Esophagus mucosa (tissue), 1 donor: ENCODE data around the gene LMBR1. TPM values are rescaled to one million over a fixed set of nuclear protein-coding genes. Genes with fewer than 3 reads are reported as not detected.
A peak's percentile ranks its signal among the peaks of the same experiment; 100 is the strongest.

Experiments used
- ATAC-seq: fragments of 200-7000 bp; cut with Tn5 transposase; one replicate; pipeline ENCODE4 v1.9.1; 2020
- total RNA-seq: library from RNA; stranded (reverse); gene quantifications from one replicate; pipeline ENCODE4 v1.2.4, GENCODE V29; 2023
- donor health status: DM: yes; HTN: yes; CAD: no.

LMBR1 gene
- total RNA-seq, 1 donor from 2014 or later = 32.6 TPM

- no peak for ATAC-seq
Measured at GRCh38 chr7:156691764-156692163, 201.2 kb downstream of the LMBR1 start.

DNA sequence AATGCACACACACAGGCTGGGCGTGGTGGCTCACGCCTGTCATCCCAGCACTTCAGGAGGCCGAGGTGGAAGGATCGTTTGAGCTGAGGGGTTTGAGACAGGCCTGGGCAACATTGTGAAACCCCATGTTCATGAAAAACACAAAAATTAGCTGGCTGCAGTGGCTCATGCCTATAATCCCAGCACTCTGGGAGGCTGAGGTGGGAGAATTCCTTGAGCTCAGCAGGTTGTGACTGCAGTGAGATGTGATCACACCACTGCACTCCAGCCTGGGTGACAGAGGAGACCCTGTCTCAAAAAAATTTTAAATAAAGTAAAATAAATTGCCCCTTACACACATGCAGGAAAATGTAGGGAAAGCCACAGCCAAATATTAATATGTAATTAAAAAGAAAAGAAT, 208.3 kb downstream of the LMBR1 start:
- ATAC-seq = no peak

GRCh38 chr7:156684251-156684650, 208.7 kb downstream of the LMBR1 start:
- ATAC-seq = no peak

GRCh38 chr7:156682928-156683327, 210.1 kb downstream of the LMBR1 start:
- no peak for ATAC-seq

DNA sequence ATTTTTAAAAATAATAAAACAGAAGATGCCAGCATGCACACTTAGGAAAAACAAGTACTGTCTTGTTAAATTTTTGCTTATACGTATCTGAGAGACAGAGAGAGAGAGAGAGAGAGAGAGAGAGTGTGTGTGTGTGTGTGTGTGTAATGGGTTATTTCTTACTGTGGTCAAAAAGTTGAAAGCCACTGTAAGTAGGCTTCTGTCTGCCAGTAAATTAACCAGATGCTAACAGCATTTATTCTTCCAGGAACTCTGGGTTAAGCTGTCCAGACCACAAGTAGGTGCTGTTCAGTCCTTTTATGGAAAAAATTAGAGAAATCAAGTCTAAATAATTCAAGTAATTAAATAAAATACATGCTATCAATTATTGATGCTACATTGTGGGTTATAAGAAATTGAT, 212.7 kb downstream of the LMBR1 start:
- ATAC-seq = no peak

DNA sequence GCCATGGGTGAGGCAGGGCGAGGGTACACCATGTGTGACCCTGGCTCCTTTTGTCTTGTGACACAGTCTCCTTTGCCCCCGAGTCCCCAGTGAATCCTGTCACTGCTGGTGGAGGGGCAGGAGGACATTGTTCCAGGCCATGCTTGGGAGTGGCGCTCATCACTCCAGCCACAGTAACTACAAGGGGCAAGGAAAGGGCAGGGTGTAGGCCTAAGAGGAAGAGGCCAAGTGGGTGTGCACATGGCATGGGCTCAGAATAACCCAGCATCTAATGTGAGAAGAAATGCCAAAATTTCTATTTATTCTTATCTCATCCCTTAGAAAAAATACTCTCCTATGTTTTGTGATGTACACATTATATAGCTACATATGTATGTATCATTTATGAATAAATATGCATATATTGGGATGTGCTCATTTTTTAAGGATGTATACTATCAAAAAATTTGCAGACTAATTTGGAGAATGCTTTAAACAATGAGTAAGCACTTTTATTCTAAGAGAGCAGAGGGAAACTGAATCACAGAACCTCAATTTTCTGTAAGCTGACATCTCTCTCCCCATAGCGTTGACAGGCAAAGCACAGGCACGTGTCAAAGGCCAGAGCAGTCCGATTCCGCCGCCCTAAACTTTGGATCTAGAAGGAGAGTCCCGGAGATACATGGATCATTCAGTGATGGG, 215.5 kb downstream of the LMBR1 start:
- no peak for ATAC-seq

GRCh38 chr7:156676263-156676662, 216.7 kb downstream of the LMBR1 start:
- ATAC-seq = no peak

DNA sequence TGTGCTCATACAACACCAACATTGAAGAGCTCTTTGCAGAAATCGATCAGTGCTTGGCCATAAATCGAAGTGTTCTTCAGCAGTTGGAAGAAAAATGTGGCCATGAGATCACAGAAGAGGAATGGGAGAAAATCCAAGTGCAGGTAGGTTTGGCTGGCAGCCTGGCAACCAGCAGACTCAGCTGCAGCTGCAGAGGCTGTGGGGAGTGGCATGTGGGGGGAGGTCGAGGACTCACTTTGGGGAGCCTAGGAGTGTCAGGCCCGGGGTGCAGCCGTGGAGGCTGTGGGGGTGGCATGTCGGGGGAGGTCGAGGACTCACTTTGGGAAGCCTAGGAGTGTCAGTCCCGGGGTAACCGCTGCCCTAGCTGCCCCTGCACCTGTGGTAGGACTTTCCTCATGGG, 217.3 kb downstream of the LMBR1 start:
- no peak for ATAC-seq

GRCh38 chr7:156673902-156674301, 219.1 kb downstream of the LMBR1 start:
- no peak for ATAC-seq

DNA sequence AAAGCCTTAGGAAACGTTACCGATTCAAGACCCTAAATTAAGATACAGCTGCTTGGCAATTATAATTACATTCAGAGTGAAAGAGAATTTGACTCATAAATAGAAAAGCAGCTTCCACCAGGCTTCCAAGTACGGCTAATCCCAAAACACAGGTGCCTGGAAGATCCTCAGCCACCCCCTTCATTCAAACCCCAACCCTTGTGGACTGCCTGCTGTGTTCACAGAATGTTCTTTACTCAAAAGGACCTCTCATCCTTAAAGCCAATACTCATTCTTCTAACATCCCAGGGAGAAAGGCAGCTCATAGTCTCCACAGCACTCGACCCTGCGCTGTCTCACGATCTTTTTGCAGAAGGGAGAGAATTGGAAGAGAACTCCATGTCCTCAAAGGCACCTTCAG, 219.5 kb downstream of the LMBR1 start:
- ATAC-seq = no peak

DNA sequence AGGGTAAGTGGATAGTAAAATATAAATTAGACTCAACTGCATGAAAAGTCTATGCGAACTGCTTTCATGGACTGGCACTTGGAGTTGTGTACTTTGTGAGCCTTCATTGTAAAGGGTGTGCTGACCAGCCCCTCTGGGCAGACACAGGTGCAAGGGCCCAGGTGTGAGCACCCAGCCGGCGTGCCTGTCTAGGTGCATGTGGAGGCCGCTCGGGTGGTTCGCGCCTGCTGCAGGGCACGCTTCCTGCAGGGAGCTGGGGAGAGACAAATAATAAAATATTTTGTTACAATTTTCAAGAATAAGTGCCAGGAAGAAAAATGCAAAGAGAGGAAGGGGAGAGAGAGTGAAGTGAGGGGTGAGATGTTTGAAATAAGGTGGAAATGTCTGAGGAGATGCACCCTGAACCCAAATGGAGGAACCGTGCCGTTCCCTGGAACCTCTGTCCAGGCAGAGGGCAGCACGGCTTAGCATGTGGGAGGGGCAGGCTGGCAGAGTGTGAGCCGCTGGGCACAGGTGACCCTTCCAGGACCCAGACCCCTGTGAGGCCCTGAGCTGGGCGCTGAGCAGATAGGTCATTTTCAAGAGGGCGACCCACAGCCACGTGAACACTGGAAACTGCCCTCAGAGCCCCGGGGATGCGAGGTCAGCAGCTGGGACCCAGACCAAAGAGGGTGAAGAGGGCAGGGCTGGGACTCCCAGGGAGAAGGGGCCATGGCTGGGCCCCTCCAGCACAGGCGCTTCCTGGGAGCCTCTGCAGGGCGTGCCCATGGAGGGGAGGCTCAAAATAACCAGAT, 223.8 kb downstream of the LMBR1 start:
- no peak for ATAC-seq

DNA sequence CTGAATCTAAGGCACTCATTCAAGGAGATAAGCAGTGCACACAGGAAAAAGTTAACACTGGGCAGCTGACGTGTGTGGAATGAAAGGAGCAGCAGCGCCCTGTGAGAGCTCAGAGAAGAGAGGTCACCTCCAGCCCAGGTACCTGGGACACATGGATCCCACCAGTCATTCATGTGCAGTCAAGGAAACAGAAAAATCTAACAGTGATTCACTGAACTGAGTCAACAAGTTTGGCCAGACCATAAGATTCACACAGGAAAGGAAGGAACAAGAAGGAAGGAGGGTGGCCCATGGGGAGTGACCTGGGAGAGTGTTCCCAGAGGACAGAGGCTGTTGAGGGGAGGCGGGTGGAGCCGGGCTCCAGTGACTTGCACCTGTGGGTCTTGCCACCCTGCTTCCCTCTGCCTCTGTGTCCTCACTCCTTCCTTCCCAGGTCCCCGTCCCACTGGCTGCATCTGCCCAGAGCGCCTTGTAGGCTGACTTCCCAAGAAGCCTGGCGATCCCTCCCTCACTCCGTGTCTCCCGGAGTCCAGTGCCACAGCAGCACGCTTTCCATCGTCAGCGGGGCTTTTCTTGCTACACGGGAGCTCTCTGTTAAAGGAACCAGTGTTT, 224.7 kb downstream of the LMBR1 start:
- ATAC-seq = peak; percentile 62

DNA sequence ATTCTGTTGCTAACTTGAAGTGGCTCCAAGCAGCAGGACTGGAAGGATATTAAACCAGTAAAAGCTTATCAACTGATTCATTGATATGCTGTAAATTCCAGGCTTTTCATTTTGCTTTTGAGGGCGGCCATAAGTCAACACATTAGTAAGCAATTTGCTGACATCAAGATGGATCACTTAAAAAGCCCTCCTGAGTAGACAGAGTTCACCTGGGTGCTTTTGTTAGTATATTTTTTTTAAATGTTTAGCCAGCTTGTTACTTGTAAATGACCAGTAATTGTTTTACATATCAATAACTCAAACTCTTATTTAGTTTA, 225.9 kb downstream of the LMBR1 start:
- ATAC-seq = no peak

GRCh38 chr7:156666368-156667109, 226.4 kb downstream of the LMBR1 start:
- no peak for ATAC-seq

DNA sequence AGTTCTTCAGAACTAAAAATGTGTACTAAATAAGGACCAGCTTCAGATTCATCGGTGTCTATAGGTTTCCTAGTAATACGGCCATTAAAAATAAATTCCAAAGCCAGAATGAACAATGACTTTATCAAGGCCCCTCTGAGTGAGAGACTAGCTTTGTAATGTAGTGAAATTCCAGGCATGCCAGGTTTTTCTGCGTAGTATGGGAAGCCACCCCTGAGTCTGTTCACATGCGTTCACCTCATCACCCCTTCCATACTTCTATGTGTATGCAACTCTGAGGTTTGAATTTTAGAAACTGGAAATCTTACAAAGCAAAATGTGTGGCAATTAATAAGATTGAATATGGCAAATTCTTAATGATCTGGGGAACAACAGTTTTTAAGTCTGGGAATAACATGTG, 227.9 kb downstream of the LMBR1 start:
- no peak for ATAC-seq

GRCh38 chr7:156662277-156662676, 230.7 kb downstream of the LMBR1 start:
- no peak for ATAC-seq

DNA sequence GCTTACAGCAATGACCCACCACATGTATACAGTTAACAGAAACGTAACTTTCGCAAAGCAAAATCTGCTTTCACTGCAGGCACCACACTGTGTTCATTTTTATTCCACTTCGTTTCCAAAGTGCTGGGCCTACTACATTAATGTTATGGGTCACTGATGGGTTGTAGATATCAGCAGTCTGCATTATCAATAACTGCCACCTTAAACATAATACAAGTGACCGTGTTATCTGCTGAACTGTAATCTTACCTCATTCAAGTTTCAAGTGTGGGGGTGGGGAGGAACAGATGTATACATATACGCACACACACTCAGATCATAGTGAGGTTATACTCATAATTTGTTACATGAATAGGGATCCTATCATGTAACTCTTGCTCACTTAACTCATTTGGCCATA, 231.3 kb downstream of the LMBR1 start:
- ATAC-seq = no peak

GRCh38 chr7:156659961-156660360, 233.0 kb downstream of the LMBR1 start:
- ATAC-seq = no peak

- ATAC-seq = no peak
Measured at GRCh38 chr7:156659203-156659602, 233.8 kb downstream of the LMBR1 start.

DNA sequence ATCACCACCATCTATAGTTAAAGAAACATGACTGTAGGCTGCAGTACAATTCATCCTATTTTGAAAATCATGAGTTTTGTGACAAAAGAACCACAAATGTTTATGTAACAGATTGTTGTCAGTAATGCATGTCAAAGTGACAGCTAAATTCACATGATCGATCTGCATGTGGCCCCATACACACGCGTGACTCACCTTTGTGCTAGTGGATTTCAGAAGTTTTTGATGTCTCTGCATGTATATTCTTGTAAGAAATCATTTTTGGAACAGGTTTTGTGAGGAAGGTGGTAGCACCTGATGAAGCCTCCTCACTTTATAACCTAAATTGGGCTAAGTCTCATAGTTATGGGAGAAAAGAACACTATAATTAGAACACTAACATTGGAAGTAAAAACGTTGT, 235.3 kb downstream of the LMBR1 start:
- peak; percentile 61 for ATAC-seq

DNA sequence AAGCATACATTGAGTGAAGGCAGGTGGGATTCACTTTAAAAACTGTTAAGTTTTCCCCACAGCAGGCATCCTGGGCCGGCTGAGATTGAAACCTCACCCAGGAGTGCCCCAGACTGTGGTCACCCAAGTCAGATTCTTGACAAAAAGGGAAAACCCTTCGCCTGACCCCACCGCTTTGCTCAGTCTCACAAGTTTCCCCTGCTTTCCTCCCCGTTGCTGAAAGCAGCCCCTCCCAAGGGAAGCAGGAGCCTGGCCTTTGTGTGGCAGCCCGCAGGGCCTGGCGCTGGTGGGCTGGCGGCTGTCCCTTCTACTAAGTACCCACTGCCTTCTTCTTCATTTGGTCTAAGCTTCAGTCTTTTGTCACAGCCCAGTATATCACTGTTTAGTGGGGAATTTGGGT, 236.4 kb downstream of the LMBR1 start:
- no peak for ATAC-seq

DNA sequence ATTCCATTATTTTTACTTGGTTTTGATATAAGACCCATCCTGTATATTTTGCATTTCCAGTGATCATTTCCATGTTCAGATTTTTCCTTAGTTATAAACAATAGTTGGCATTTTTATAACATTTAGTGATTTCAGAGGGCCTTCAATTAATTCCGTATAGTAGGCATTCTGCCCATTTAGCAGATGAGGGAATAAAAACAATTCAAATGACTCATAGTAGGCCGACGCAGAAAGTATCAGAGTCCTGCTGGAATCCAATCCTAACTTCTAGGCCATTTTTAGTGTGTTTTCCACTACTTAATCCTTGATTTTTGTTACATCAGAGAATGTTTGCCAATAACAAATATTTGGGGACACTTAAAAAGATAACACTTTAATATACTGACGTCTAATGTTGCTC, 237.0 kb downstream of the LMBR1 start:
- ATAC-seq = no peak

- ATAC-seq = no peak
Measured at GRCh38 chr7:156655251-156655650, 237.7 kb downstream of the LMBR1 start.
